Measurements from ENCODE around the gene MYRIP. TPM values are rescaled to one million over a fixed set of nuclear protein-coding genes. Genes with fewer than 3 reads are reported as not detected.

MYRIP gene
- total RNA-seq, 4 donors from 2014 or later = 3.5 to 31.1 (median 12.1) TPM

DNA sequence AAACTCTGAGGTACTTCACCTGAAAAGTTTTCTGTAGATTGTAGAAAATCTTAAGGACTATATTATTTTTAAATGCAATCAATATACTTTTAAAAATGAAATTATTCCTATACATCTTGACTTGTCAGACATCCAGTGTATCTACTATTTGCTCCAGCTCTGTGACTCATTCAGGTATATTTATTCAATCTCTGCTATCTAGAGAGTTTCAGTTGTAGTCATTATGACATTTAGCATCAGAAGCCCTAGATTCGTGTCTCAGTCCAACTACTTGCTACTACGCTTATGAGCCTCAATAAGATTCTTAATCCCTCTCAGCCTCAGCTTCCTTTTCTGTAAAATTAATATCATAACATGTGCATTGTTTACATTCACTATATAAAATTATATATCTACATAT is 477.8 kb downstream of the MYRIP start:
- DNase-seq = no peak
- Histone ChIP-seq H3K4me1 (no peaks in the 10 kb centered on the region), H3K27ac (no peak overlapping the region), H3K27me3 (no peaks in the 10 kb centered on the region), H3K9me3 (no peaks in the 10 kb centered on the region), H3K4me3 (no peak overlapping the region), H3K36me3 (no peaks in the 10 kb centered on the region)
- intact Hi-C loops (cut with DNase I; ENCODE audit: low total_unique reads) = no loop called here
- TF ChIP-seq, protein P1, sequence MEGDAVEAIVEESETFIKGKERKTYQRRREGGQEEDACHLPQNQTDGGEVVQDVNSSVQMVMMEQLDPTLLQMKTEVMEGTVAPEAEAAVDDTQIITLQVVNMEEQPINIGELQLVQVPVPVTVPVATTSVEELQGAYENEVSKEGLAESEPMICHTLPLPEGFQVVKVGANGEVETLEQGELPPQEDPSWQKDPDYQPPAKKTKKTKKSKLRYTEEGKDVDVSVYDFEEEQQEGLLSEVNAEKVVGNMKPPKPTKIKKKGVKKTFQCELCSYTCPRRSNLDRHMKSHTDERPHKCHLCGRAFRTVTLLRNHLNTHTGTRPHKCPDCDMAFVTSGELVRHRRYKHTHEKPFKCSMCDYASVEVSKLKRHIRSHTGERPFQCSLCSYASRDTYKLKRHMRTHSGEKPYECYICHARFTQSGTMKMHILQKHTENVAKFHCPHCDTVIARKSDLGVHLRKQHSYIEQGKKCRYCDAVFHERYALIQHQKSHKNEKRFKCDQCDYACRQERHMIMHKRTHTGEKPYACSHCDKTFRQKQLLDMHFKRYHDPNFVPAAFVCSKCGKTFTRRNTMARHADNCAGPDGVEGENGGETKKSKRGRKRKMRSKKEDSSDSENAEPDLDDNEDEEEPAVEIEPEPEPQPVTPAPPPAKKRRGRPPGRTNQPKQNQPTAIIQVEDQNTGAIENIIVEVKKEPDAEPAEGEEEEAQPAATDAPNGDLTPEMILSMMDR (IDR thresholded peaks at IDR 0.05) = no peak
- TF ChIP-seq POLR2A (IDR thresholded peaks at IDR 0.05) = no peak

DNA sequence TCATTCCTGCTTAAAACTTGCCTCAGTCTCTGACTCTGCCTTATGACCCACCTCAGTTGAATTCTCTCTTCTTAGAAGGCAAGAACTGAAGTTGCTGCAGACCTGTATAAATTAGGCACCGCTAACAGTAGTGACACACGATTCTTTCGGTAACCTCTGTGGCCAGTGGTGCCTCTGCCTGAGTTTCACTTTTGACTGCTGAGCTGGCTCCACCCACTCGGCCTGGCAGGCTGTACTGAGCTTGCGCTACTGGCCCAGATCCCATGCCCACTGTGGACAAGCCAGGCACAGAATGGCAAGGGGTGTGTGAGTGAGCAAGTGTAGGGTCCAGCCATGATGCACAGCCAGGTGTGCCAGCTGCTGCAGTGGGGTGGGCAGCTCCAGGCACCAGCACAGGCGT is 481.0 kb downstream of the MYRIP start:
- intact Hi-C loops (cut with DNase I; ENCODE audit: low total_unique reads) = no loop called here
- no peaks in the 10 kb centered on the region for H3K4me1 ChIP-seq
- H3K27ac ChIP-seq = no peak overlapping the region

DNA sequence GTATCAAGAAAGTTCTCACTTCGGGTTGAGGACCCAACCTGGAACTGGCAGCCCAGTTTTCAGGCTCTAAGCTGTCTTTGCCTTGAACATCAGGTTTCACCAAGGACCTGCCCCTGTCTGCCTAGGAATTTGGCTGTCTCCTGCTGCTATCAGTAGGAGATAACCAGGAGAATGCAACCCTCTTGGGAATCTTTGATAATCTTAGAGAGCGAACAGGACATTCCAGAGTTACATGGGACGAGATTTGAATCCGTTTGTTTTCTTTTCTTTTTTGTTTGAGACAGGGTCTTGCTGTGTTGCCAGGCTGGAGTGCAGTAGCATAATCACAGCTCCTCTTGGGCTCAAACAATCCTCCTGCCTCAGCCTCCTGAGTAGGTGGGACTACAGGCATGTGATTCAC is 482.1 kb downstream of the MYRIP start:
- H3K4me1 ChIP-seq = no peaks in the 10 kb centered on the region
- intact Hi-C loops (cut with DNase I; ENCODE audit: low total_unique reads) = no loop called here
- no peak for DNase-seq
- H3K27me3 ChIP-seq = no peaks in the 10 kb centered on the region
- H3K4me3 ChIP-seq = no peak overlapping the region
- H3K36me3 ChIP-seq = no peaks in the 10 kb centered on the region
- H3K27ac ChIP-seq = no peak overlapping the region
- no peak for TF ChIP-seq POLR2A (IDR thresholded peaks at IDR 0.05)
- no peaks in the 10 kb centered on the region for H3K9me3 ChIP-seq

More for the DNA sequence above, 481.0 kb downstream of the MYRIP start:
- TF ChIP-seq, protein P1 (IDR thresholded peaks at IDR 0.05) = no peak
- no peak for TF ChIP-seq POLR2A (IDR thresholded peaks at IDR 0.05)
- Histone ChIP-seq H3K27me3 (no peaks in the 10 kb centered on the region), H3K9me3 (no peaks in the 10 kb centered on the region), H3K36me3 (no peaks in the 10 kb centered on the region), H3K4me3 (no peak overlapping the region)
- no peak for DNase-seq

DNA sequence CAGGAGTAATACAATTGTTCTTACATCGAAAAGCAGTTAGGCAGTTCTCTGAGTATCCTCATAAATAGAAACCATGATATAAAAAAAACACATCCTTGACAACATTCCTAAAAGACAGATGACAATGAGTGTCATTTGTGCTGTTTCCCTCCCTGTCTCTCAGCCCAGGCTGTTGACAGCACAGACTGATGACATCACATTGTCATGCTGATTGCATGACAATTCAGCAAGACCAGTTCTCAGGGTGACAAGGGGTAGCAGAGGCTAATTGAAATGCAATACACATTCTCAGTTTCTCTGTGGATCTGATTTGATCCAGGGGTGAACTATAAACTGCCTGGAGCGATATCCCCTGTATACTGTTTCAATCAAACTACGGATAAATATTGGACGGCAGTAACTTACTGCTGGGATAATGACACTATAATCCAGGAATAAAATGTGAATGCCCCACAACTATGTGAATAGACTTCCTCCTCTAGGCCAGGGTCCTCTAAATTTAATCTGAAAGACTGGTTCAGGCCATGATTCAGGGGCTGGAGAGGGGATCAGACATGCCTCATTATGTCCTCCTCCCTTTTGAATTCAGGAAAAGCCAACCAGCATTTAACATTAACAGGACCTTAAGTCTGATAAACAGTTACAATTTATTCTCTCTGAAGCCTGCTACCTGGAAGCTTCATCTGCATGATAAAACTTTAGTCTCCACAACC is 483.4 kb downstream of the MYRIP start:
- intact Hi-C loops (cut with DNase I; ENCODE audit: low total_unique reads) = no loop called here
- no peak overlapping the region for H3K4me3 ChIP-seq

DNA sequence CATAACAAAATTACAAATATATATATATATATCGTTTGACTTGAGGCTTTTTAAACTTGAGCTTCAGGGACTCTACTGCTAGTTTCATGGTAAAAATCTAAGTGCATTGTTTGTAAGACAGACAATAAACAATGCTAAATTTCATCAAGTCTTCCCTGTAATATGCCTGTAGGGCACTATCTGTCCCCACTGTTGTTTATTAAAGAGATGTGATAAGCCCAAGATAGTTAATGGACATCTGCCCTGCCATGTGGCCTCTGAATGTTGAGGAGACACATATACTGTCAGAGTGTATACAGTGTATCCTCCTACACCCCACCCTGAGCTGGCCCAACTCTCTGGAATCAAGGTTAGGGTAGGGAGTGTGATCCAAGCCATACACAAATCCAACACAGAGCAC is 485.0 kb downstream of the MYRIP start:
- no peaks in the 10 kb centered on the region for H3K36me3 ChIP-seq
- no peak overlapping the region for H3K27ac ChIP-seq
- intact Hi-C loops (cut with DNase I; ENCODE audit: low total_unique reads) = no loop called here
- no peak overlapping the region for H3K4me3 ChIP-seq
- H3K4me1 ChIP-seq = no peaks in the 10 kb centered on the region
- H3K9me3 ChIP-seq = no peaks in the 10 kb centered on the region
- no peaks in the 10 kb centered on the region for H3K27me3 ChIP-seq
- TF ChIP-seq, protein P1 (IDR thresholded peaks at IDR 0.05) = no peak
- TF ChIP-seq POLR2A (IDR thresholded peaks at IDR 0.05) = no peak
- no peak for DNase-seq

More for the DNA sequence above, 483.4 kb downstream of the MYRIP start:
- TF ChIP-seq POLR2A (IDR thresholded peaks at IDR 0.05) = no peak
- TF ChIP-seq, protein P1 (IDR thresholded peaks at IDR 0.05) = no peak
- Histone ChIP-seq H3K27ac (no peak overlapping the region), H3K27me3 (no peaks in the 10 kb centered on the region), H3K4me1 (no peaks in the 10 kb centered on the region), H3K36me3 (no peaks in the 10 kb centered on the region), H3K9me3 (no peaks in the 10 kb centered on the region)
- DNase-seq = no peak

All from uterus (tissue), 4 donors.